Stimulated activated memory B cell treated with anti-CD40 and anti-IgM and Interleukin-4, amounts not matched to agents 10 μg/mL and 1 μg/mL and 100 μg/mL, for 72 hours (primary cell): ENCODE results near the gene TMEM214.

Experiments used
- ATAC-seq: fragments of 150-1000 bp; cut with Tn5 transposase; 2 replicates; pipeline ENCODE4 v1.10.0; 2021
- H3K27ac Mint-ChIP-seq: one replicate; pipeline ENCODE4 v1.8.0; 2022; ENCODE audit warnings: mild to moderate bottlenecking, mixed read lengths
- H3K27me3 Mint-ChIP-seq: one replicate; pipeline ENCODE4 v1.8.0; 2022; ENCODE audit warnings: mixed read lengths
- H3K36me3 Mint-ChIP-seq: one replicate; pipeline ENCODE4 v1.8.0; 2022; ENCODE audit warnings: mixed read lengths
- H3K4me1 Mint-ChIP-seq: one replicate; pipeline ENCODE4 v1.8.0; 2022; ENCODE audit warnings: mixed read lengths
- H3K4me3 Mint-ChIP-seq: one replicate; pipeline ENCODE4 v1.8.0; 2022; ENCODE audit warnings: mild to moderate bottlenecking, moderate library complexity, mixed read lengths
- H3K9me3 Mint-ChIP-seq: one replicate; pipeline ENCODE4 v1.8.0; 2022; ENCODE audit warnings: mixed read lengths

The TMEM214 gene

GRCh38 chr2:27032495-27033252 is at the start of gene TMEM214:
Gene TMEM214, plus strand, starts transcription at chr2:27032965. Its CDS starts 51 bp downstream, at chr2:27033016.
- ATAC-seq: peak; percentile 99
- Mint-ChIP-seq H3K4me1 (peaks cover 37% of the 10 kb centered on the region), H3K27ac (peak within 1 kb of the TSS; percentile 93), H3K36me3 (peaks cover 52% of the 10 kb centered on the region), H3K27me3 (no peaks in the 10 kb centered on the region), H3K9me3 (no peaks in the 10 kb centered on the region), H3K4me3 (peak within 1 kb of the TSS; percentile 95)

GRCh38 chr2:26983746-26984145 is 49.0 kb upstream of the TMEM214 start:
- no peaks in the 10 kb centered on the region for H3K27me3 Mint-ChIP-seq
- no peak for ATAC-seq
- no peak overlapping the region for H3K4me3 Mint-ChIP-seq
- no peaks in the 10 kb centered on the region for H3K4me1 Mint-ChIP-seq
- no peaks in the 10 kb centered on the region for H3K9me3 Mint-ChIP-seq
- no peaks in the 10 kb centered on the region for H3K36me3 Mint-ChIP-seq
- H3K27ac Mint-ChIP-seq: no peak overlapping the region

- Mint-ChIP-seq H3K27me3 (no peaks in the 10 kb centered on the region), H3K4me1 (no peaks in the 10 kb centered on the region), H3K36me3 (no peaks in the 10 kb centered on the region), H3K4me3 (no peak overlapping the region), H3K27ac (no peak overlapping the region), H3K9me3 (no peaks in the 10 kb centered on the region)
- ATAC-seq: no peak
These were observed 47.0 kb upstream of the TMEM214 start for GRCh38 chr2:26985807-26986206.

GRCh38 chr2:26986576-26986975 is 46.2 kb upstream of the TMEM214 start:
- no peaks in the 10 kb centered on the region for H3K36me3 Mint-ChIP-seq
- no peaks in the 10 kb centered on the region for H3K9me3 Mint-ChIP-seq
- H3K27me3 Mint-ChIP-seq: no peaks in the 10 kb centered on the region
- no peak overlapping the region for H3K4me3 Mint-ChIP-seq
- no peaks in the 10 kb centered on the region for H3K4me1 Mint-ChIP-seq
- H3K27ac Mint-ChIP-seq: no peak overlapping the region
- ATAC-seq: no peak

- H3K27ac Mint-ChIP-seq: no peak overlapping the region
- H3K36me3 Mint-ChIP-seq: no peaks in the 10 kb centered on the region
- H3K4me3 Mint-ChIP-seq: no peak overlapping the region
- H3K9me3 Mint-ChIP-seq: no peaks in the 10 kb centered on the region
- no peaks in the 10 kb centered on the region for H3K4me1 Mint-ChIP-seq
- no peaks in the 10 kb centered on the region for H3K27me3 Mint-ChIP-seq
- ATAC-seq: no peak
These were observed 44.5 kb upstream of the TMEM214 start for GRCh38 chr2:26988058-26988860.

GRCh38 chr2:26989156-26989555 is 43.6 kb upstream of the TMEM214 start:
- Mint-ChIP-seq H3K36me3 (no peaks in the 10 kb centered on the region), H3K4me1 (no peaks in the 10 kb centered on the region), H3K27me3 (no peaks in the 10 kb centered on the region), H3K27ac (no peak overlapping the region), H3K4me3 (no peak overlapping the region), H3K9me3 (no peaks in the 10 kb centered on the region)
- no peak for ATAC-seq

- no peak overlapping the region for H3K4me3 Mint-ChIP-seq
- H3K27me3 Mint-ChIP-seq: no peaks in the 10 kb centered on the region
- H3K4me1 Mint-ChIP-seq: no peaks in the 10 kb centered on the region
These were observed 41.0 kb upstream of the TMEM214 start for GRCh38 chr2:26991717-26992116.

GRCh38 chr2:26993768-26994167 is 39.0 kb upstream of the TMEM214 start:
- no peak for ATAC-seq
- H3K36me3 Mint-ChIP-seq: no peaks in the 10 kb centered on the region
- no peaks in the 10 kb centered on the region for H3K9me3 Mint-ChIP-seq
- H3K27me3 Mint-ChIP-seq: no peaks in the 10 kb centered on the region
- H3K4me3 Mint-ChIP-seq: no peak overlapping the region
- H3K4me1 Mint-ChIP-seq: no peaks in the 10 kb centered on the region
- H3K27ac Mint-ChIP-seq: no peak overlapping the region

More at GRCh38 chr2:26991717-26992116, 41.0 kb upstream of the TMEM214 start:
- no peak for ATAC-seq
- Mint-ChIP-seq H3K27ac (no peak overlapping the region), H3K36me3 (no peaks in the 10 kb centered on the region), H3K9me3 (no peaks in the 10 kb centered on the region)

- Mint-ChIP-seq H3K27ac (no peak overlapping the region), H3K36me3 (no peaks in the 10 kb centered on the region), H3K9me3 (no peaks in the 10 kb centered on the region), H3K4me1 (peaks cover under 1% of the 10 kb centered on the region), H3K4me3 (no peak overlapping the region), H3K27me3 (no peaks in the 10 kb centered on the region)
- no peak for ATAC-seq
These were observed 37.8 kb upstream of the TMEM214 start for GRCh38 chr2:26994983-26995382.

GRCh38 chr2:26997394-26997793 is 35.4 kb upstream of the TMEM214 start:
- Mint-ChIP-seq H3K27me3 (no peaks in the 10 kb centered on the region), H3K4me1 (peaks cover 7% of the 10 kb centered on the region), H3K27ac (no peak overlapping the region), H3K4me3 (no peak overlapping the region), H3K9me3 (no peaks in the 10 kb centered on the region), H3K36me3 (no peaks in the 10 kb centered on the region)
- no peak for ATAC-seq

- ATAC-seq: no peak
- no peak overlapping the region for H3K27ac Mint-ChIP-seq
- no peaks in the 10 kb centered on the region for H3K9me3 Mint-ChIP-seq
These were observed 34.4 kb upstream of the TMEM214 start for GRCh38 chr2:26998323-26998722.

GRCh38 chr2:27000228-27000627 is 32.5 kb upstream of the TMEM214 start:
- no peaks in the 10 kb centered on the region for H3K9me3 Mint-ChIP-seq
- H3K27me3 Mint-ChIP-seq: peaks cover 9% of the 10 kb centered on the region
- H3K36me3 Mint-ChIP-seq: peaks cover 5% of the 10 kb centered on the region
- peaks cover 14% of the 10 kb centered on the region for H3K4me1 Mint-ChIP-seq
- H3K27ac Mint-ChIP-seq: no peak overlapping the region
- H3K4me3 Mint-ChIP-seq: no peak overlapping the region
- no peak for ATAC-seq

More at GRCh38 chr2:26998323-26998722, 34.4 kb upstream of the TMEM214 start:
- Mint-ChIP-seq H3K4me1 (peaks cover 7% of the 10 kb centered on the region), H3K36me3 (no peaks in the 10 kb centered on the region), H3K4me3 (no peak overlapping the region), H3K27me3 (peaks cover under 1% of the 10 kb centered on the region)

GRCh38 chr2:27000995-27001394 is 31.8 kb upstream of the TMEM214 start:
- Mint-ChIP-seq H3K4me3 (no peak overlapping the region), H3K9me3 (no peaks in the 10 kb centered on the region), H3K4me1 (peaks cover 14% of the 10 kb centered on the region), H3K27ac (no peak overlapping the region), H3K36me3 (peaks cover 5% of the 10 kb centered on the region), H3K27me3 (peaks cover 9% of the 10 kb centered on the region)
- no peak for ATAC-seq

GRCh38 chr2:27001950-27002349 is 30.8 kb upstream of the TMEM214 start:
- no peaks in the 10 kb centered on the region for H3K9me3 Mint-ChIP-seq
- ATAC-seq: no peak
- H3K36me3 Mint-ChIP-seq: peaks cover 5% of the 10 kb centered on the region
- H3K4me3 Mint-ChIP-seq: no peak overlapping the region
- peaks cover 14% of the 10 kb centered on the region for H3K4me1 Mint-ChIP-seq
- H3K27ac Mint-ChIP-seq: no peak overlapping the region
- peaks cover 9% of the 10 kb centered on the region for H3K27me3 Mint-ChIP-seq

GRCh38 chr2:27003007-27003406 is 29.8 kb upstream of the TMEM214 start:
- H3K36me3 Mint-ChIP-seq: peaks cover 5% of the 10 kb centered on the region

GRCh38 chr2:27003857-27004256 is 28.9 kb upstream of the TMEM214 start:
- H3K27me3 Mint-ChIP-seq: peaks cover 9% of the 10 kb centered on the region
- peaks cover 5% of the 10 kb centered on the region for H3K36me3 Mint-ChIP-seq
- H3K4me1 Mint-ChIP-seq: peaks cover 14% of the 10 kb centered on the region
- H3K4me3 Mint-ChIP-seq: no peak overlapping the region
- H3K9me3 Mint-ChIP-seq: no peaks in the 10 kb centered on the region
- no peak overlapping the region for H3K27ac Mint-ChIP-seq
- ATAC-seq: peak; percentile 71

More at GRCh38 chr2:27003007-27003406, 29.8 kb upstream of the TMEM214 start:
- Mint-ChIP-seq H3K27ac (no peak overlapping the region), H3K27me3 (peaks cover 9% of the 10 kb centered on the region), H3K4me1 (peaks cover 14% of the 10 kb centered on the region), H3K9me3 (no peaks in the 10 kb centered on the region), H3K4me3 (no peak overlapping the region)
- ATAC-seq: no peak
